ENCODE data around the gene DPT. TPM values are rescaled to one million over a fixed set of nuclear protein-coding genes. Genes with fewer than 3 reads are reported as not detected.

DPT gene
- total RNA-seq, 2 experiments from 2014 or later: not detected

DNA sequence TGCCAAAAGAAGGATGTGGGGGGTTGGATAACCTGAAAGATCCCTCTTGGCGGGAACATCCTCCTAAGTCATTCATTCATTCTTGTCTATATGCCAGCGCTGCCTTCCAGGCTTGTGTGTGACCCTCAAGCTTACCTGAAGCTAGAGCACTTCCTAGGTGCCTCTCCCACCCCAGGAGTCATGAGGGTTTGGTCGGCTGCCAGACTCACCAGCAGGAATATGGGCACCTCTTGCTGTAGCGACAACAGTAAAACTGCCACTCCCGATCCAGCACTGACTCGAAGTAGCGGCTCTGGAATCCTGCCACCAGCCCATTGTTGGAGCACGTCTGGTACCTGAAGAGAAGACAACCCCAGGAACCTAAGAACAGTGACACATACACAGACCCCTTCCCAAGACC lies 15.0 kb downstream of the DPT start:
- Mint-ChIP-seq H3K9me3 (ENCODE audit: insufficient read depth) (no peaks in the 10 kb centered on the region), H3K27ac (no peak overlapping the region), H3K4me1 (ENCODE audit: low read depth) (no peaks in the 10 kb centered on the region), H3K27me3 (ENCODE audit: low read depth) (peaks cover 9% of the 10 kb centered on the region), H3K4me3 (no peak overlapping the region), H3K36me3 (ENCODE audit: low read depth) (no peaks in the 10 kb centered on the region)
- CTCF ChIA-PET: no interaction called here
- DNase-seq (no peak), ATAC-seq (no peak)
- POLR2A ChIA-PET: no interaction called here

DNA sequence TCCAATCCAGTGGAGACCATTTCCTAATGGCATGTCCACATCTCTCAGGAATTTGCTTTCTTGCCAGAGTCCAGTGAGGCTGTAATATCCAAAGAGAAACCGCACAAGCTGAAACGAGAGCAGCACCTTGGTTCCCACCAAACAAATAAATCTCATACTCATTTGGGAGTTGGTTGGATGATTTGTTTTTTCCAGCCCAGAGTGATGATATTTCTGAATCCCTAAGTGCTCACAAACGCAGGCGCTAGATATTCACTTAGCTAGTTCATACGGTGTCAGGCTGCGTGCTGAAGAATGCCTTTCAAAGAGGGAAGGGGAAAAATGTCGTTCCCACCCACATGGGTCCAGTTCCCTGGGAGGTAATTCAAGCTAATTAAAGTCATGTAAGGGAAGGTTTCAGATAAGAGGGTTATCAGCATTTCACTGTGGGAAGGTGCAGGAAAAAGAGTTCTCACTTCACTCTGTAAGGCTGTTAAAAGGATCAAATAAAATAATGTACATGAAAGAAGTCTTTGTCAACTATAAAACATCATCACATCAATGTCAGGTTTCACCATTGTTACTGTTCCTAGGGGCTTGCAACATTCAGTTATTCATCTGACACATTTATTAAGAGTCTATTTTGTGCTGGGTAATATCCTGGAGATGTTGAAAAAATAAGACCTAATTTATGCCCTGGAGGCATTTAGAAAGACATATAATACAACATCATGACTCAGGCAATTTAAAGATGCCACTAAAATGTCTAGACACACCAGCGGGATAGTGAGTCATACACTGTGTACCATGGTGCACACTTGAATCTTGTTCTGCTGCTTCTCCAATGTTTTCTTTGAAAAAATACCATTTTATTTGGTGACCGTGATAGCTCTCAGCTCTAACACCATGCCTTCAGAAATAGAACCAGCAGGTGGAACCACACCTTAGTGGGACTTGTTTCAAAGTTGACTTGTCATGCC lies 19.3 kb downstream of the DPT start:
- Mint-ChIP-seq H3K36me3 (ENCODE audit: low read depth) (no peaks in the 10 kb centered on the region), H3K9me3 (ENCODE audit: insufficient read depth) (no peaks in the 10 kb centered on the region), H3K4me3 (no peak overlapping the region), H3K27me3 (ENCODE audit: low read depth) (peaks cover 13% of the 10 kb centered on the region), H3K27ac (no peak overlapping the region), H3K4me1 (ENCODE audit: low read depth) (no peaks in the 10 kb centered on the region)
- POLR2A ChIA-PET: no interaction called here
- DNase-seq: no peak
- no peak for ATAC-seq
- CTCF ChIA-PET: no interaction called here

DNA sequence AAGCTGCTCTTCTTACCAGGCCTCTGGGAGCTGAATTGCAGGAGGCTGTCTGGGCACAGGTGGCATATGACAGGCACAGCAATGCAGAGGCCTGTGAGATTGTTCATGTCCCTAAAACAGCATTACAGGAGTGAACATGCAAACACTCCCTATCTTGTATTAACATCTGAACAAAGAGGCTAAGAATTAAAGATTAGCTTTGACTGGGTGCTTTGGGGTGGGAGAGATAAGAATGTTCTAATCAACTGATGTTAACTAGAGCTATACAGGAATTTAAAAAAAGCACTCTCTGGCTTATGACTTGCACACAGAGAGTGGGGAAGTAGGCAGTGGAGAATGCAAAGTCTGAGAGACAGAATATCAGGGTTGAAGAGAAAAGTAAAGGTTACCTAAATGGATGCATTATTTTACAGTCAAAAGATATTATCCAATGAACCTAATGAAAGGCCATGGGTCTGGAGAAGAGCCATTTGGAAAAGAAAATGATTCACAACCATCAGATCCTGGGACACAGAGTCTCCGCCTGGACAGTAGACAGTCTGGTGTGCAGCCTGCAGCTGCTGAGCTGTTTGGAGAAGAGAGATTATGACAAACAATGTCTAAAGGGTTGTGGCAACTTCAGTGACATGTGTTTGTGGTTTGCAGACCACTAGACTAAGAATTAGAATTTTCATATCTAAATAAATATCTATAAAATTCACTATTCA lies 20.2 kb downstream of the DPT start:
- ATAC-seq (no peak), DNase-seq (no peak)
- Mint-ChIP-seq H3K27ac (no peak overlapping the region), H3K4me3 (no peak overlapping the region), H3K4me1 (ENCODE audit: low read depth) (no peaks in the 10 kb centered on the region), H3K36me3 (ENCODE audit: low read depth) (no peaks in the 10 kb centered on the region), H3K9me3 (ENCODE audit: insufficient read depth) (no peaks in the 10 kb centered on the region), H3K27me3 (ENCODE audit: low read depth) (peaks cover 15% of the 10 kb centered on the region)
- POLR2A ChIA-PET: no interaction called here
- CTCF ChIA-PET: no interaction called here

DNA sequence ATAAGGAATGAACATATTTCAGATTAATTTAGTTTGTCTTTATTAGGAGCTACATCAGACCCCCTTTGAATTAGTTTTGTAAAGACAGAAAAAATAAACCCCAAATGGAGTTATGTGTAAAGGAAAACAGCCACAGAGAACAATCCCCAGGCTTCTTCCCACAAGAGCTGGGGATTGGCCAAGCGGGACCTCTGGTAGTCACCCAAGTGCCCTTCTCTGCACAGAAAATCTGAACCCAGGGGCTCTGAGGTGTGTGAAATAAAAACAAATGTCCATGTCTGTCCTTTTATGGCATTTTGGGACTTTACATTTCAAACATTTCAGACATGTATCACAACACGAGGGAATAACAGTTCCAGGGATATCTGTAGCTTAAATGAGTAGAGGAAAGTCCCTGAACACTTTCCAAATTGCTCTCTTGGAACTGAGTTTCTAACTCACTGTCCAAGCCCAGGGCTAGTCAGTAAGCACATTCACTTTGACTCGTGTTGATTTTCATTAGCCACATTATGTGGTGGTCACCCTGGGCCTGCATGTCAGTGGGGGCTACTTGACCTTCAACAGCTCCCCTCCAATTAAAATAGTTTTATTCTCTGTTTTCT lies 22.5 kb downstream of the DPT start:
- CTCF ChIA-PET: interaction anchor here (1.5 kb wide), 1 partner anchor 269 kb away, joined by 3 read pairs; no protein-coding TSS in a partner anchor
- H3K4me1 Mint-ChIP-seq (ENCODE audit: low read depth): no peaks in the 10 kb centered on the region
- DNase-seq (no peak), ATAC-seq (no peak)
- POLR2A ChIA-PET: no interaction called here
- H3K27ac Mint-ChIP-seq: no peak overlapping the region
- H3K4me3 Mint-ChIP-seq: no peak overlapping the region
- H3K9me3 Mint-ChIP-seq (ENCODE audit: insufficient read depth): no peaks in the 10 kb centered on the region
- H3K27me3 Mint-ChIP-seq (ENCODE audit: low read depth): peaks cover 17% of the 10 kb centered on the region
- H3K36me3 Mint-ChIP-seq (ENCODE audit: low read depth): no peaks in the 10 kb centered on the region

DNA sequence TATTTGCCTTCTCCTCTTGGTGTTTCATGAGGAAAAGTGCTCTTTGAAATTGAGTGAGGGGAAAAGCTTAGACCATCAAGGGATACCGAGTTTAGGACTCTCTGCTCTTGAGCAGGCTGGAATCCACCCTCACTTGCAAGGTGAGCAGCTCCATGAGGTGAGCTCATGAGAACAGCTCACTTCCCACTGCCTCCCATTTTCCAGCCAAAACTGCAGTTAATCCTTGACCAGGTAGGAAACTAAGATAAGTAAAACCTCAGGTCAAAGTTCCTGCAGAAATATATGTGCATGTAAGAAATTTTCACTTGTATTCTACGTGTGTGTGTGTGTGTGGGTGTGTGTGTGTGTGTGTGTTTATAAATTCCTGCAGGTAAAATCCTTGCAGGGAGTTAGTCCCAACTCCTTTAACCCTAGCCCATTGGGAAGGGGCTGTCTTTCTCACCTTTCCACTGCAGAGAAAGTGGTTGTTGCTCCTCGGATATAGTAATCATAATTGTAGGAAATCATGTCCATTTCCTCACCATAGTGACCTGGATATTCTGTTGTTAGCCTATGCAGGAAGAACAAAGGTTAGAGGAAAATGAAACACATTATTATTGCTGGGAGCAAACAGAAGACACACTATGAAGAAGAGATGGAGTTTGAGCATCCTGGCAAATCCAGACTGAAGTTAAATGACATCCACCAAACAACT lies 28.3 kb downstream of the DPT start:
- no peaks in the 10 kb centered on the region for H3K36me3 Mint-ChIP-seq (ENCODE audit: low read depth)
- DNase-seq: no peak
- no peak for ATAC-seq
- H3K4me3 Mint-ChIP-seq: no peak overlapping the region
- H3K27me3 Mint-ChIP-seq (ENCODE audit: low read depth): peaks cover 14% of the 10 kb centered on the region
- no peaks in the 10 kb centered on the region for H3K9me3 Mint-ChIP-seq (ENCODE audit: insufficient read depth)
- CTCF ChIA-PET: no interaction called here
- no peaks in the 10 kb centered on the region for H3K4me1 Mint-ChIP-seq (ENCODE audit: low read depth)
- POLR2A ChIA-PET: no interaction called here
- H3K27ac Mint-ChIP-seq: no peak overlapping the region

DNA sequence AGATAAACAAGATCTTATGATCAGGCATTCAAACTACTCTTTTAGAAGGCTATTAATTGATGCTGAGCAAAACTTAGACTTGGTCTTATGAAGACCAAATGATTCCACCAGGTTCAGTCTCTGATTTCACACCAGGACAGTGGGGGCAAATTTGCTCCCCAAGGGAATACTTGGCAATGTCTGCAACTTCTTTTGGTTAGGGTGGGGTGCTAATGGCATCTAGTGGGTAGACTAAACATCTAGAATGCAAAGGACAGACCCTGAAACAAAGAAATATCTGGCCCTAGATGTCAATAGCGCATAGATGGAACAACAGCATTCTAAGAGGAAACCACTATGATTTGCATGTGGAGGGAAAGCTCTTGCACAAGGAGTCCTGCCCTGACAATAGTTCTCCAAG lies 30.6 kb downstream of the DPT start:
- no peaks in the 10 kb centered on the region for H3K9me3 Mint-ChIP-seq (ENCODE audit: insufficient read depth)
- ChIA-PET POLR2A (no interaction called here), CTCF (no interaction called here)
- DNase-seq (no peak), ATAC-seq (no peak)
- no peak overlapping the region for H3K4me3 Mint-ChIP-seq
- H3K27ac Mint-ChIP-seq: no peak overlapping the region
- H3K27me3 Mint-ChIP-seq (ENCODE audit: low read depth): peaks cover 10% of the 10 kb centered on the region
- no peaks in the 10 kb centered on the region for H3K4me1 Mint-ChIP-seq (ENCODE audit: low read depth)
- no peaks in the 10 kb centered on the region for H3K36me3 Mint-ChIP-seq (ENCODE audit: low read depth)

DNA sequence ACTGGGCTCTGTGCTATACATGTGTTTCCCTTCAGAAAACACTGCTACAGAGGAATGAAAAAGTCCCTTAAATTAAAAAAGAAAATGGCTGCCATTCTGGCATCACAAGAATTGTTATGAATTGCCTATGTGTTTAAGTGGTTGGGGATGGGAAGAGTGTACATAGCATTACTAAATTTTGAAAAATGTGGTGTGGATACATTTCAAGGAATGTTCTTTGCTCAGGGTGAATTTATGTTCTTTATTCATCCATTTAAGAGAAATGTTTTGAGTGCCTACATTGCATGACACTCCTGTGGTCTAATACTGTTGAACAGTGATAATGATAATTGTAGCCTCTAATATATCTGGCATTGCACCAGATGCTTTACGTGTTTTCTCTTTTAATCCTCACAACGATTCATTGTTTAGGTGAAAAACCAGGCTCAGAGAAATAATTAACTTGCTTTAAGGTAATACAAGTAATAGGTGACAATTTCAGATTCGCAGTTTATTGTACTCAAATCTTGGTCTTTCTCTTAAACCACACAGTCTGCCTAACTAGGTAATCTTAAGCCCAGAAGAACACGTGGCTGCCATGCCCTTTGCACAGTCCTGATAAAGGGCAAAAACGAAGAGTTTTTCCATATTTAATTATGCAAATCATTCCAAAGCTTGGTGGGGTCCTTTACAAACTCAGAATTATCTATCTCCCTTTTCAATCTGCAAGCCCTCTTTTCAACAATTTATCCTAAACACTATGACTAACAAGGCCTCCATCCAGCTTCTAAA lies 31.5 kb downstream of the DPT start:
- ChIA-PET POLR2A (no interaction called here), CTCF (no interaction called here)
- Mint-ChIP-seq H3K9me3 (ENCODE audit: insufficient read depth) (no peaks in the 10 kb centered on the region), H3K27ac (no peak overlapping the region), H3K4me3 (no peak overlapping the region), H3K36me3 (ENCODE audit: low read depth) (no peaks in the 10 kb centered on the region), H3K27me3 (ENCODE audit: low read depth) (peaks cover 10% of the 10 kb centered on the region), H3K4me1 (ENCODE audit: low read depth) (no peaks in the 10 kb centered on the region)
- DNase-seq (no peak), ATAC-seq (no peak)

DNA sequence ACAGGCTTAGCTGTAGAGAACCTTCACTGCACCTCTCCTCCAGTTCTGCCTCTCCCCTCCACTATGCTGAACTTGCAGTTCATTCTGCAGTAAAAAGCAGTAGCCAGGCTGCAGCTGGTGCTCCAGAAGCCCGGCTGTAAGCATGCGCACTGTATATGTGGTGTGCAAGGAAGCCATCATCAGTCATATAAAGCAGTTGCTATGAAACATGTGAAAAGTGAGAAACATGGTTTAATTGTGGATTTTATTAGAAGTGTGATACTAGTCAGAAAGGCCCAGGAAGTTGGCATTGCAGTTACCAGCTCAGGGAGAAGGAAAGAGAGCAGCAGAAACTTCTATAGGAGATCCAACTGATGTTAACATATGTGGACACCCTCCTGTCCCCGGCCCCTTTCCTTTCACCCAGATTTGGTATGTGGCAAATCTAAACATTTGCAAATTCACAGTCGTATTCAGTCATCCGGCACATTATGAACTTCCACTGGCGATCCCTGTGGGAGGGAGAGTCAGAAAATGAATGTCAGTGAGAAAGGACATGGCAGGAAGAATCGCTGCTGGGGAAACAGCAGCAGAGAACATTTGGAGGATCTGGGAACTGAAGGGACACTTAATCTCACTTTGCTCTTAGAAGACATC lies 32.8 kb downstream of the DPT start:
- no peak for ATAC-seq
- DNase-seq: no peak
- Mint-ChIP-seq H3K4me3 (no peak overlapping the region), H3K27me3 (ENCODE audit: low read depth) (peaks cover 8% of the 10 kb centered on the region), H3K9me3 (ENCODE audit: insufficient read depth) (no peaks in the 10 kb centered on the region), H3K4me1 (ENCODE audit: low read depth) (no peaks in the 10 kb centered on the region), H3K27ac (no peak overlapping the region), H3K36me3 (ENCODE audit: low read depth) (no peaks in the 10 kb centered on the region)
- CTCF ChIA-PET: no interaction called here
- POLR2A ChIA-PET: no interaction called here

DNA sequence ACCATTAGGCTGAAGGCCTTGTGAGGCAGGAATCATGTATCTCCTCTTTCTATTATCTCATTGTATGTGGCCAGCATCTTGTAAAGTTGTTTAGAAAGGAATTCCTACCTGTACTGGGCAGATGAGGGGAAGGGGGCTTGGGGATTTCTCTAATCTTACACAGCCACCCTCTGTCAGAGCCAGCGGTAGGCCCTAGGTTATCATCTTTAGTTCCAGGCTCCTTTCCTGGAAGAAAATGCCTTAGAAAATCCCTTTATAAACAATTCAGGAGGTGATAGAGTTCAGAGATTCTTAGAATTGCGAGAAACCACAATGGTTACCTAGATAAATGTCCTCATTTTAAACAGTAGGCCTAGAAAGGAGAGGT lies 35.2 kb downstream of the DPT start:
- Mint-ChIP-seq H3K27me3 (ENCODE audit: low read depth) (peaks cover 10% of the 10 kb centered on the region), H3K36me3 (ENCODE audit: low read depth) (no peaks in the 10 kb centered on the region), H3K4me3 (no peak overlapping the region), H3K9me3 (ENCODE audit: insufficient read depth) (no peaks in the 10 kb centered on the region), H3K4me1 (ENCODE audit: low read depth) (no peaks in the 10 kb centered on the region), H3K27ac (no peak overlapping the region)
- CTCF ChIA-PET: no interaction called here
- POLR2A ChIA-PET: no interaction called here
- ATAC-seq (no peak), DNase-seq (no peak)

DNA sequence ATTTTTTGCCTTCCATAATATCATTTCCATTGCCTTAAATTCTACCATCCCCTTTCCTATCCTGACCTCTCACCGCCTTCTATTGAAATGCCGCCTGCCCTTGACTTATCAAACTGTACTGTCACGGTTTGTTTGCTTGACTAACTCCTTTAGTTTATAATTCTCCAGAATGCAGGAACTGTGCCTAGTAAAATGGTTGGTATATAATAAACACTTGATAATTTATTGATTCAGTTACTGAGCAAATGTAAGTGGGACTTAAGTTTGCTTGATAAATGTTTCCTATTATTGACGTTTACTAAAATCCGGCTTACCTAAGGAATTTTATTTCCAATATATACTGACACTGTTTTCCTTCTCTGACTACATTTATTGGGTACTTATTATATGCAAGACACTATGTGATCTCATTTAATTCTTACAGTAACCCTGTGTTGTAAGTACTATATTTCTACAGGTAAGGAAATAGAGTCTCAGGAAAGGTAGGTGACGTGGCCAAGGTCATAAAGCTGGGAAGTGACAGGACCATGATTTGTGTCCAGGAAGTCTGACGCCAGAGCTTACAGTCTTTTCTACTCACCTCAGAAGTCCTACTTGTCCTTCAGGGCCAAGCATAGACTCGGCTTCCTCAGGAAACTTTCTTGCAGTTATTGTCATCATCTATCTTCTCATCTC lies 35.7 kb downstream of the DPT start:
- H3K4me1 Mint-ChIP-seq (ENCODE audit: low read depth): no peaks in the 10 kb centered on the region
- H3K4me3 Mint-ChIP-seq: no peak overlapping the region
- ChIA-PET POLR2A (no interaction called here), CTCF (no interaction called here)
- no peak for DNase-seq
- H3K27me3 Mint-ChIP-seq (ENCODE audit: low read depth): peaks cover 11% of the 10 kb centered on the region
- no peaks in the 10 kb centered on the region for H3K36me3 Mint-ChIP-seq (ENCODE audit: low read depth)
- H3K9me3 Mint-ChIP-seq (ENCODE audit: insufficient read depth): no peaks in the 10 kb centered on the region
- ATAC-seq: no peak
- H3K27ac Mint-ChIP-seq: no peak overlapping the region

DNA sequence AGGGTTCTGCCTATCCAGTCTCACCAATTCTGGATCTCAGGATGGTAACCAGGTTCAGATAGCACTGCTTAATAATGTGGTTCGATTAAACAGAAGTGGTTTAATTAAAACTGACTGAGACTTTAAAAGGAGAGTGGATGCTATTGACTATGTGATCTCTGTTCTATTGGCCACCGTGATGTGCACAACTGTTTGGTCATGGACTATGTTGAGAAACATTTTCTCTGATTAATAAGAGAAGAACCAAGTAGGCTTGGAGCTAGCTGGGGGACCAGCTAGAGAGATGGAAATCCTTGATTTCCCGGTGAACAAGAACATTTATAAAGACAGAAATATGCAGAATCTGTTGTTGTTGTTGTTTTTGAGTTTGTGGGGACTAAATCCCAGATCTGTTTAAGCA lies 36.5 kb downstream of the DPT start:
- DNase-seq: no peak
- Mint-ChIP-seq H3K27ac (no peak overlapping the region), H3K9me3 (ENCODE audit: insufficient read depth) (no peaks in the 10 kb centered on the region), H3K36me3 (ENCODE audit: low read depth) (no peaks in the 10 kb centered on the region), H3K4me1 (ENCODE audit: low read depth) (no peaks in the 10 kb centered on the region), H3K27me3 (ENCODE audit: low read depth) (peaks cover 7% of the 10 kb centered on the region), H3K4me3 (no peak overlapping the region)
- ATAC-seq: no peak
- ChIA-PET POLR2A (no interaction called here), CTCF (no interaction called here)

Data from activated CD8-positive, alpha-beta T cell treated with anti-CD3 and anti-CD28 coated beads, Interleukin-2, amount 10 ng/mL, durations not matched to agents 7 days and 5 days (primary cell).